Measurements from ENCODE around the gene SPO11.

DNA sequence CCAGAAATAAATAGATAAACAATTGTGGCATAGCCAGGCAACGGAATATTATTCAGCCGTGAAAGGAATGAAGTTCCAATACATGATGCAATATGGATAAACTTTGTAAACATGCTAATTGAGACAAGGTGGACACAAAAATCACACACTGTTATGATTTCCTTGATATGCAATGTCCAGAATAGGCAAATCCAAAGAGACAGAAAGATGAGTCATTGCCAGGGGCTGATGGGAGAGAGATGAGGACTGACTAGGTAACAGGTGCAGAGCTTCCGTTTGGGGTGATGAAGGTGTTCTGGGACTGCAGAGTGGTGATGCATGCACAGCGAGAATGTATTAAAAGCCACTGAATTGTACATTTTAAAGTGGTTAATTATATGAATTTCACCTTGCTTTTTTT is 31.1 kb upstream of the SPO11 start:
- TF ChIP-seq, protein P1, sequence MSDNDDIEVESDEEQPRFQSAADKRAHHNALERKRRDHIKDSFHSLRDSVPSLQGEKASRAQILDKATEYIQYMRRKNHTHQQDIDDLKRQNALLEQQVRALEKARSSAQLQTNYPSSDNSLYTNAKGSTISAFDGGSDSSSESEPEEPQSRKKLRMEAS (IDR thresholded peaks at IDR 0.05; ENCODE audit: low read depth, low read length) = no peak
- TF ChIP-seq, protein P2, sequence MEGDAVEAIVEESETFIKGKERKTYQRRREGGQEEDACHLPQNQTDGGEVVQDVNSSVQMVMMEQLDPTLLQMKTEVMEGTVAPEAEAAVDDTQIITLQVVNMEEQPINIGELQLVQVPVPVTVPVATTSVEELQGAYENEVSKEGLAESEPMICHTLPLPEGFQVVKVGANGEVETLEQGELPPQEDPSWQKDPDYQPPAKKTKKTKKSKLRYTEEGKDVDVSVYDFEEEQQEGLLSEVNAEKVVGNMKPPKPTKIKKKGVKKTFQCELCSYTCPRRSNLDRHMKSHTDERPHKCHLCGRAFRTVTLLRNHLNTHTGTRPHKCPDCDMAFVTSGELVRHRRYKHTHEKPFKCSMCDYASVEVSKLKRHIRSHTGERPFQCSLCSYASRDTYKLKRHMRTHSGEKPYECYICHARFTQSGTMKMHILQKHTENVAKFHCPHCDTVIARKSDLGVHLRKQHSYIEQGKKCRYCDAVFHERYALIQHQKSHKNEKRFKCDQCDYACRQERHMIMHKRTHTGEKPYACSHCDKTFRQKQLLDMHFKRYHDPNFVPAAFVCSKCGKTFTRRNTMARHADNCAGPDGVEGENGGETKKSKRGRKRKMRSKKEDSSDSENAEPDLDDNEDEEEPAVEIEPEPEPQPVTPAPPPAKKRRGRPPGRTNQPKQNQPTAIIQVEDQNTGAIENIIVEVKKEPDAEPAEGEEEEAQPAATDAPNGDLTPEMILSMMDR (IDR thresholded peaks at IDR 0.05; ENCODE audit: low read depth, low read length) = no peak
